ENCODE measurements around the gene KRAS. TPM values are rescaled to one million over a fixed set of nuclear protein-coding genes. Genes with fewer than 3 reads are reported as not detected.

The KRAS gene
- total RNA-seq, 2 donors from 2014 or later: 5.9 to 8.3 TPM

GRCh38 chr12:25257590-25258324 lies 7.0 kb upstream of the KRAS start:
- H3K36me3 ChIP-seq (replicated peaks in 1 of 2; ENCODE audit: insufficient read depth in 1 of 2, low read depth in 2 of 2): no peaks in the 10 kb centered on the region
- no peak overlapping the region for H3K4me3 ChIP-seq
- no peak for DNase-seq
- H3K4me1 ChIP-seq: peaks cover 47% of the 10 kb centered on the region
- H3K27me3 ChIP-seq: no peaks in the 10 kb centered on the region
- TF ChIP-seq POLR2A (IDR thresholded peaks at IDR 0.05) (no peak), CTCF (IDR thresholded peaks at IDR 0.05) (no peak)
- no peak for ATAC-seq
- no peaks in the 10 kb centered on the region for H3K9me3 ChIP-seq
- no peak overlapping the region for H3K27ac ChIP-seq
- intact Hi-C loops (cut with DNase I): no loop called here
- WGBS, 2 donors: 75 to 83% methylated on average over 5 of the region's 5 CpGs

GRCh38 chr12:25256826-25257225 lies 6.1 kb upstream of the KRAS start:
- TF ChIP-seq POLR2A (IDR thresholded peaks at IDR 0.05) (no peak), CTCF (IDR thresholded peaks at IDR 0.05) (no peak)
- Histone ChIP-seq H3K9me3 (no peaks in the 10 kb centered on the region), H3K4me3 (no peak overlapping the region), H3K27me3 (no peaks in the 10 kb centered on the region), H3K36me3 (replicated peaks in 1 of 2; ENCODE audit: insufficient read depth in 1 of 2, low read depth in 2 of 2) (no peaks in the 10 kb centered on the region), H3K27ac (peak overlapping the region in 3 of 4 donors; percentile 48 to 61 (median 58)), H3K4me1 (peaks cover 49% of the 10 kb centered on the region)
- WGBS, 2 donors: 45 to 47% methylated on average over 3 of the region's 3 CpGs
- DNase-seq: peak in 3 of 4 donors; percentile 14 to 45 (median 32)
- intact Hi-C loops (cut with DNase I): no loop called here
- ATAC-seq: peak; percentile 71

- peak in 3 of 7 experiments; percentile 4 to 25 (median 9) for TF ChIP-seq CTCF (IDR thresholded peaks at IDR 0.05)
- no peak for TF ChIP-seq POLR2A (IDR thresholded peaks at IDR 0.05)
- Histone ChIP-seq H3K4me1 (peaks cover 55% of the 10 kb centered on the region), H3K9me3 (no peaks in the 10 kb centered on the region), H3K36me3 (replicated peaks in 1 of 2; ENCODE audit: insufficient read depth in 1 of 2, low read depth in 2 of 2) (no peaks in the 10 kb centered on the region), H3K27ac (peak overlapping the region; percentile 25 to 61 (median 53)), H3K27me3 (no peaks in the 10 kb centered on the region), H3K4me3 (no peak overlapping the region)
- intact Hi-C loops (cut with DNase I): no loop called here
- WGBS, 2 donors: 27 to 38% methylated on average over 5 of the region's 5 CpGs
- peak in 2 of 4 donors; percentile 20 to 30 for DNase-seq
- ATAC-seq: peak; percentile 54
Measured at GRCh38 chr12:25256005-25256404, 5.3 kb upstream of the KRAS start.

- Histone ChIP-seq H3K36me3 (replicated peaks in 1 of 2; ENCODE audit: insufficient read depth in 1 of 2, low read depth in 2 of 2) (no peaks in the 10 kb centered on the region), H3K4me1 (peaks cover 59% of the 10 kb centered on the region), H3K27ac (no peak overlapping the region), H3K4me3 (no peak overlapping the region), H3K9me3 (no peaks in the 10 kb centered on the region), H3K27me3 (no peaks in the 10 kb centered on the region)
- DNase-seq (no peak), ATAC-seq (no peak)
- intact Hi-C loops (cut with DNase I): no loop called here
- TF ChIP-seq POLR2A (IDR thresholded peaks at IDR 0.05): no peak
- TF ChIP-seq CTCF (IDR thresholded peaks at IDR 0.05): no peak
- 30 to 69% methylated on average over 4 of the region's 4 CpGs for WGBS, 2 donors
Measured at GRCh38 chr12:25254271-25254880, 3.6 kb upstream of the KRAS start.

Measured in body of pancreas (tissue), 4 donors.